Tibial nerve (tissue), 3 donors: ENCODE results near the gene CRX.

ENCODE experiments used
- POLR2A ChIP-seq, 2 donors: fragments of 450-650 bp; IDR thresholded peaks; one replicate each; pipeline ENCODE4 v1.6.1; 2017; ENCODE audit warnings: antibody characterized with exemption in 2 of 2, mild to moderate bottlenecking in 2 of 2, moderate library complexity in 2 of 2
- TF ChIP-seq, protein P1 (sequence below), 5 experiments: fragments of 200-600 bp in 3 of 5; fragments of 450-650 bp in 2 of 5; sonication (generic) in 3 of 5; IDR thresholded peaks; one replicate each; pipeline ENCODE4 v1.5.1; 2016 to 2019; ENCODE audit warnings: antibody characterized with exemption in 5 of 5, mild to moderate bottlenecking in 3 of 5, moderate library complexity in 2 of 5

DNA sequence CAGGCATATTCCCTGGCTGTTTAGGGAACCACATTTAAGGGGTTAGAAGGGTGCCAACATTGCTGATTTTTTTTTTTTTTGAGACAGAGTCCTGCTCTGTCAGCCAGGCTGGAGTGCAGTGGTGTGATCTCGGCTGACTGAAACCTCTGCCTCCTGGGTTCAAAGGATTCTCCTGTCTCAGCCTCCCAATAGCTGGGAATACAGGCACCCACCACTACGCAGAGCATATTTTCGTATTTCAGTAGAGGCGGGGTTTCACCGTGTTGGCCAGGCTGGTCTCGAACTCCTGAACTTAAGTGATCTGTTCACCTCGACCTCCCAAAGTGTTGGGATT is 7.8 kb upstream of the CRX start:
- no peak for TF ChIP-seq POLR2A (IDR thresholded peaks at IDR 0.05)
- TF ChIP-seq, protein P1, sequence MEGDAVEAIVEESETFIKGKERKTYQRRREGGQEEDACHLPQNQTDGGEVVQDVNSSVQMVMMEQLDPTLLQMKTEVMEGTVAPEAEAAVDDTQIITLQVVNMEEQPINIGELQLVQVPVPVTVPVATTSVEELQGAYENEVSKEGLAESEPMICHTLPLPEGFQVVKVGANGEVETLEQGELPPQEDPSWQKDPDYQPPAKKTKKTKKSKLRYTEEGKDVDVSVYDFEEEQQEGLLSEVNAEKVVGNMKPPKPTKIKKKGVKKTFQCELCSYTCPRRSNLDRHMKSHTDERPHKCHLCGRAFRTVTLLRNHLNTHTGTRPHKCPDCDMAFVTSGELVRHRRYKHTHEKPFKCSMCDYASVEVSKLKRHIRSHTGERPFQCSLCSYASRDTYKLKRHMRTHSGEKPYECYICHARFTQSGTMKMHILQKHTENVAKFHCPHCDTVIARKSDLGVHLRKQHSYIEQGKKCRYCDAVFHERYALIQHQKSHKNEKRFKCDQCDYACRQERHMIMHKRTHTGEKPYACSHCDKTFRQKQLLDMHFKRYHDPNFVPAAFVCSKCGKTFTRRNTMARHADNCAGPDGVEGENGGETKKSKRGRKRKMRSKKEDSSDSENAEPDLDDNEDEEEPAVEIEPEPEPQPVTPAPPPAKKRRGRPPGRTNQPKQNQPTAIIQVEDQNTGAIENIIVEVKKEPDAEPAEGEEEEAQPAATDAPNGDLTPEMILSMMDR (IDR thresholded peaks at IDR 0.05), result peak in 1 of 5 experiments; percentile 6
